IMR-90 (cell line): ENCODE measurements around the gene VPS72. TPM values are rescaled to one million over a fixed set of nuclear protein-coding genes. Genes with fewer than 3 reads are reported as not detected.
A peak's percentile ranks its signal among the peaks of the same experiment; 100 is the strongest.

Source experiments
- ATAC-seq: fragments of 200-7000 bp; cut with Tn5 transposase; 2 replicates; pipeline ENCODE4 v1.9.1; 2020; ENCODE audit warnings: low read depth, mild to moderate bottlenecking, moderate library complexity
- BruUV-seq: library from RNA; stranded (reverse); fragments of 400-500 nt; replicated peaks from 2 replicates; lab custom pipeline; 2021; lab: Mats Ljungman, UMichigan
- CTCF ChIA-PET: fragments of 300-600 bp; formaldehyde crosslinking; extraction: SDS; loops from one replicate; lab custom pipeline; 2021; ENCODE audit warnings: antibody characterized with exemption; lab: Yijun Ruan, JAX
- POLR2A ChIA-PET: fragments of 300-600 bp; sonication (Branson Sonifier 250); formaldehyde crosslinking; loops from one replicate; lab custom pipeline; 2022; ENCODE audit warnings: antibody characterized with exemption; ENCODE audit not compliant: unreplicated experiment; lab: Charles Lee
- DNase-seq: peaks from one replicate; pipeline ENCODE4 v3.0.0; 2013
- H2AFZ ChIP-seq: replicated peaks from 2 replicates; pipeline ENCODE3; 2013; ENCODE audit warnings: low read length, mild to moderate bottlenecking; ENCODE audit not compliant: poor library complexity
- H2AK5ac ChIP-seq: 2 replicates; pipeline ENCODE4 v1.6.1; 2013; ENCODE audit warnings: low read depth, low read length, inconsistent platforms
- H2AK9ac ChIP-seq: replicated peaks from 2 replicates; pipeline ENCODE3; 2013; ENCODE audit warnings: mild to moderate bottlenecking, low read depth, low read length, moderate library complexity; ENCODE audit not compliant: poor library complexity
- H2BK120ac ChIP-seq: 2 replicates; pipeline ENCODE4 v1.6.1; 2013; ENCODE audit warnings: low read depth, low read length, inconsistent platforms
- H2BK15ac ChIP-seq: 3 replicates; pipeline ENCODE4 v1.6.1; 2013; ENCODE audit warnings: low read depth, low read length, inconsistent platforms
- H2BK20ac ChIP-seq: 2 replicates; pipeline ENCODE4 v1.6.1; 2013; ENCODE audit warnings: low read depth, mild to moderate bottlenecking, inconsistent platforms, low read length, moderate library complexity
- H2BK5ac ChIP-seq: 2 replicates; pipeline ENCODE4 v1.6.1; 2013; ENCODE audit warnings: mild to moderate bottlenecking, low read depth, low read length, inconsistent platforms; ENCODE audit not compliant: poor library complexity, severe bottlenecking
- H3K14ac ChIP-seq: replicated peaks from 2 replicates; pipeline ENCODE4 v1.6.1; 2013; ENCODE audit warnings: low read depth, low read length, inconsistent platforms
- H3K18ac ChIP-seq: 2 replicates; pipeline ENCODE4 v1.6.1; 2013; ENCODE audit warnings: low read depth, low read length, control low read depth
- H3K23ac ChIP-seq: 2 replicates; pipeline ENCODE4 v1.6.1; 2013; ENCODE audit warnings: low read depth, low read length, inconsistent platforms
- H3K27ac ChIP-seq: 2 replicates; pipeline ENCODE4 v1.5.1; 2013; ENCODE audit warnings: mild to moderate bottlenecking, control low read depth, low read length; ENCODE audit not compliant: insufficient read depth
- H3K27me3 ChIP-seq: 2 replicates; pipeline ENCODE4 v1.6.1; 2013; ENCODE audit warnings: low read length; ENCODE audit not compliant: control insufficient read depth, insufficient read depth
- H3K36me3 ChIP-seq: 2 replicates; pipeline ENCODE4 v1.6.1; 2013; ENCODE audit warnings: low read length, mixed read lengths; ENCODE audit not compliant: control insufficient read depth, insufficient read depth
- H3K4ac ChIP-seq: 2 replicates; pipeline ENCODE4 v1.6.1; 2013; ENCODE audit warnings: low read depth, low read length, inconsistent platforms
- H3K4me1 ChIP-seq: 2 replicates; pipeline ENCODE4 v1.6.1; 2013; ENCODE audit warnings: low read length, mixed read lengths; ENCODE audit not compliant: control insufficient read depth, insufficient read depth
- H3K4me2 ChIP-seq: 2 replicates; pipeline ENCODE4 v1.6.1; 2013; ENCODE audit warnings: low read depth, mild to moderate bottlenecking, control low read depth, low read length, moderate library complexity
- H3K4me3 ChIP-seq: 2 replicates; pipeline ENCODE4 v1.5.1; 2013; ENCODE audit warnings: low read depth, mild to moderate bottlenecking, control low read depth, low read length, moderate library complexity; ENCODE audit not compliant: insufficient read depth
- H3K56ac ChIP-seq: 2 replicates; pipeline ENCODE4 v1.6.1; 2013; ENCODE audit warnings: low read length, inconsistent platforms; ENCODE audit not compliant: insufficient read depth; ENCODE audit errors: extremely low read depth
- H3K79me1 ChIP-seq, 2 experiments: 2 replicates each; pipeline ENCODE4 v1.6.1; 2013; ENCODE audit warnings: low read length in 2 of 2, inconsistent platforms in 1 of 2, low read depth in 1 of 2
- H3K9ac ChIP-seq: 2 replicates; pipeline ENCODE4 v1.6.1; 2013; ENCODE audit warnings: low read depth, low read length, control low read depth
- H3K9me1 ChIP-seq: 2 replicates; pipeline ENCODE4 v1.6.1; 2013; ENCODE audit warnings: low read length, inconsistent platforms; ENCODE audit not compliant: insufficient read depth
- H3K9me3 ChIP-seq: 2 replicates; pipeline ENCODE4 v1.6.1; 2013; ENCODE audit warnings: low read length; ENCODE audit not compliant: control insufficient read depth, insufficient read depth
- H4K20me1 ChIP-seq: 2 replicates; pipeline ENCODE4 v1.6.1; 2013; ENCODE audit warnings: low read length, inconsistent platforms; ENCODE audit not compliant: insufficient read depth
- H4K5ac ChIP-seq: 2 replicates; pipeline ENCODE4 v1.6.1; 2013; ENCODE audit warnings: mild to moderate bottlenecking, low read depth, low read length, control low read depth
- H4K8ac ChIP-seq, 2 experiments: 2 replicates each; pipeline ENCODE4 v1.6.1; 2013; ENCODE audit warnings: low read depth in 2 of 2, low read length in 2 of 2, control low read depth in 1 of 2, inconsistent platforms in 1 of 2
- H4K91ac ChIP-seq: 2 replicates; pipeline ENCODE4 v1.6.1; 2013; ENCODE audit warnings: low read depth, low read length, inconsistent platforms; ENCODE audit not compliant: insufficient read depth
- NFE2L2 ChIP-seq: fragments of 150-350 bp; IDR thresholded peaks from 2 replicates; pipeline ENCODE4 v1.6.1; 2016; ENCODE audit warnings: low read depth, mild to moderate bottlenecking, low read length
- POLR2A ChIP-seq: IDR thresholded peaks from 2 replicates; pipeline ENCODE4 v1.6.1; 2012; ENCODE audit warnings: mild to moderate bottlenecking, low read depth, low read length
- WGBS, 2 experiments: methylation state at CpG; one replicate each; pipeline versions ENCODE4 v1.1.5 to v1.1.7; 2013; ENCODE audit warnings: missing lambda C conversion rate in 2 of 2; ENCODE audit not compliant: insufficient read length in 1 of 2; ENCODE audit errors: extremely low coverage in 2 of 2; 5-methylcytosine and 5-hydroxymethylcytosine counted together
- dilution Hi-C: fragments of 300-500 bp; cut with HindIII; formaldehyde crosslinking; loops from one replicate; pipeline ENCODE4 v1.14.3; 2018; ENCODE audit warnings: low sequenced_read_pairs; ENCODE audit not compliant: unreplicated experiment
- in situ Hi-C: fragments of 300-500 bp; cut with MboI; formaldehyde crosslinking; loops from 3 replicates; pipeline ENCODE4 v1.14.3; 2019; ENCODE audit warnings: low sequenced_read_pairs, inconsistent platforms, mixed read lengths
- intact Hi-C: fragments of 100-400 bp; cut with micrococcal nuclease; formaldehyde crosslinking; loops from 2 replicates; pipeline ENCODE4 v1.10.0; 2022
- polyA plus RNA-seq, 3 experiments: library from polyadenylated mRNA; depleted of rRNA; stranded (reverse); fragments of >200 nt; gene quantifications; 2 replicates each; pipeline ENCODE4 v1.2.3, GENCODE V29; 2012; ENCODE audit warnings: low replicate concordance in 1 of 3
- total RNA-seq: library from RNA; depleted of rRNA; stranded (reverse); fragments of >200 nt; gene quantifications from 2 replicates; pipeline ENCODE4 v1.2.3, GENCODE V29; 2012

The VPS72 gene
- total and polyA plus RNA-seq, 2 of the 4 experiments (the other 2 are of a cell fraction) = 51.3 to 62.3 TPM

GRCh38 chr1:151145304-151146071 is 44.5 kb downstream of the VPS72 start:
- no peak overlapping the region for H3K18ac ChIP-seq
- ChIA-PET CTCF (no interaction called here), POLR2A (no interaction called here)
- H2BK20ac ChIP-seq = no peak overlapping the region
- TF ChIP-seq NFE2L2 (no peak), POLR2A (no peak)
- no peak overlapping the region for H2BK120ac ChIP-seq
- H4K5ac ChIP-seq = no peak overlapping the region
- peak overlapping the region; percentile 91 for H2AFZ ChIP-seq
- peak overlapping the region; percentile 77 for H3K4me3 ChIP-seq
- ATAC-seq = no peak
- H3K4me1 ChIP-seq = peaks cover 5% of the 10 kb centered on the region
- dilution Hi-C loops (no loop called here), intact Hi-C loops (loop anchor here (5.0 kb wide), 1 partner anchor 73 kb away; the partner anchor contains the start of gene GABPB2), in situ Hi-C loops (no loop called here)
- H4K8ac ChIP-seq = no peak overlapping the region; a peak in 1 of 4 replicates
- peak overlapping the region; percentile 79 for H3K9ac ChIP-seq
- H3K4ac ChIP-seq = no peak overlapping the region; the same call in 1 of the 2 replicates
- 32% methylated on average over 16 of the region's 43 CpGs; no CpG with 5 or more reads in 1 of the 2 experiments for WGBS, 2 experiments
- H3K4me2 ChIP-seq = peak overlapping the region; percentile 91
- no peaks in the 10 kb centered on the region for H3K36me3 ChIP-seq
- peaks cover 0 to 6% of the 10 kb centered on the region in 2 experiments; a peak in 1 of 4 replicates for H3K79me1 ChIP-seq
- no peak overlapping the region for H2BK5ac ChIP-seq
- H4K20me1 ChIP-seq = peaks cover 5% of the 10 kb centered on the region; the same call in 1 of the 2 replicates
- DNase-seq = no peak
- no peaks in the 10 kb centered on the region for H3K9me3 ChIP-seq
- peak overlapping the region; percentile 85 for H2AK9ac ChIP-seq
- H3K56ac ChIP-seq = no peak overlapping the region
- H2AK5ac ChIP-seq = no peak overlapping the region
- no peak overlapping the region for H3K27ac ChIP-seq
- peak overlapping the region; percentile 87 for H3K23ac ChIP-seq
- H3K9me1 ChIP-seq = peaks cover 4% of the 10 kb centered on the region; the same call in 1 of the 2 replicates
- no peak overlapping the region for H2BK15ac ChIP-seq
- peaks cover 2% of the 10 kb centered on the region; the same call in 1 of the 2 replicates for H3K27me3 ChIP-seq
- peak overlapping the region; percentile 61; the same call in 1 of the 2 replicates for H3K14ac ChIP-seq
- BruUV-seq = no TSS peak
- H4K91ac ChIP-seq = no peak overlapping the region
